Stimulated activated naive CD4-positive, alpha-beta T cell treated with Interleukin-2 at 50 U/mL for 16 hours (primary cell): ENCODE measurements around the gene ZNF428.
"Not testable (repeated sequence)": the region's sequence is repeated elsewhere in the genome, so short reads cannot be mapped to it uniquely, and the experiment has no call there.

Source experiments
- DNase-seq: peaks from one replicate; lab custom pipeline; 2025; lab: John Stamatoyannopoulos, UW

ZNF428 gene

DNA sequence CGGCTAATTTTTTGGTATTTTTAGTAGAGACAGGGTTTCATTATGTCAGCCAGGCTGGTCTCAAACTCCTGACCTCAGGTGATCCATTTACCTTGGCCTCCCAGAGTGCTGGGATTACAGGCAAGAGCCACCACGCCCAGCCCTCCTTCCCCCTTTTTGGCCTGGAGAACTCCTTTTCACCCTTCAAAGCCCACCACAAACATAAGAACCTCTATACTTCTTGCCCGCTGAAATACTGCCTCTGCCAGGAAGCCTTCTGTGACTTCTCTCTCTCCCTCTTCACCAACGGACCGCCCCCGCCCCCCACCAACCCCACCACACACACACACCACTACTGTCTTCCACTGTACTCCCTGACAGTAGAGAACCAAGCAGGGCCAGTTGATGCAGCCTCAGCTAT, 2.5 kb downstream of the ZNF428 start:
- no peak for DNase-seq

DNA sequence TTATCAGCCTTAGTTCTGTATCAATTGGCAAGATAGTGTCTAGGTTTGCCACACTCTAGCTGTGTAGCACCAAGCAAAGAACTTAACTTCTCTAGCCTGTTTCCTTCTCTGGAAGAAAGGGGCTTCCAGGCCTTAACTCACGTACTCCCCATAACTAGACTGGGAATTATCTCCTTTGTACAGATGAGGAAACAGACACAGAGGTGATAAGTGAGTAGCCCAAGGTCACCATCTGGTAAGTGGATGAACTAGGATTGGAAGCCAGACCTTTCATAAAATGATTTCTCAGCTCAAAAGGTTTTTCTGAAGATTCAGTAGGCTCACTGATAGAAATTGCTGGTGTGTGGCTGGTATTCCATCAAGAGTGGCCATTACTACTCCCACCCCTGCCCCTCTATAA, 3.1 kb downstream of the ZNF428 start:
- DNase-seq, result no peak

DNA sequence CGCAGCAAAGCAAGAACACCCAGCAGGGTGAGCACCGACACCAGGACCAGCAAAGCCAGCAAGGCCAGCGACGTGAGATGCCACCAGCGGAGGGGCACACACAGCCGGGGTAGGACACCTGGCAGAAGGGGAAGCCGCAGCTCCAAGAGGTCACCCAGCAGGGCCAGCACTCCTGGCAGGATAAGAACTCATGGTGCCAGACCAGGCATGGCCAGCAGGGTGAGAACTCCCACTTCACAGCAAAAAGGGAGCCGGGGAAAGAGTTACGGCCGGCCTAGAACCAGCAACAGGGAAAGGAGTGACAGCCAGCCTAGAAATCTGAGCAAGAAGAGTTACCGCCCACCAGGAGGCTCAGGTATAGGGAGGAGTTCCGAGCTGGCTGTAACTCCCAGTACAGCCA, 7.1 kb downstream of the ZNF428 start:
- no peak for DNase-seq

DNA sequence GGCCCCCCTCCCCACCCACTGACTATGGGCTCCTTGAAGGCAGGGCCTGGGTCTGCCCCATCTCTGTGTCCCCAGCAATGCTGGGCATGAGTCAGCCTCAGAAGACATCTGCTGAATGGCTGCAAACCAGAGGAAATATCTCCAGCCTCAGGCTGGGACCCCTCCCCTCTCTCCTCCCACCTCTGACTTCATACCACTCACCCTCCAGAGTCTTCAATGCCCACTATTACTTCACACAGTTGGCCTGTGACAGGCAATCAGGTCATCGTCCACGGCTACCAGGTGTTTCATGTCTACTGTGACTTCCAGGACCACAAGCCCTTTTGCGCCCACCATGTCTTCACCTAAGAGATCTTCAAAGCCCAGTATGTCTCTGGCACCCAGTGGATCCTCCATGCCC, 7.6 kb downstream of the ZNF428 start, which contains the start of gene SRRM5:
SRRM5 (plus strand) TSS at position 301 of the 400 bp plus-strand sequence; CDS start at position 335, 34 bp downstream.
- DNase-seq, result no peak

DNA sequence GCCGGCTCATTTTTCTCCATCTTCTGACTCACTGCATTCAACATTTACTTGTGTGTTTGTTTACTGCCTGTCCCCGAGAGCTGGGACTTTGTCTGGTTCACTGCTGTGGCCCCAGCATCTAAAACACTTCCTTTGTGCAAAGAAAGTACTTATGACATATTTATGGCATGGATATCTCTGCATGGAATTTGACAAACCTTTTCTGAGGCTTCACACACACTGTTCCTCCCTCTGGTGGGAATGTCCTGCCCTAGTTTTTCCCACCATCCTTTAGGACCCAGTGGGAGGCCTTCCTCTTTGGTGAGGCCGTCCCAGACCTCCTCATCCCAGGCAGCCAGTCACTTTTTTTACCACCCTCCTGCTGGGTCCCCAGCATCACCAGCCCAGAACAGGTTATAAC, 8.9 kb downstream of the ZNF428 start:
- DNase-seq, result no peak

DNA sequence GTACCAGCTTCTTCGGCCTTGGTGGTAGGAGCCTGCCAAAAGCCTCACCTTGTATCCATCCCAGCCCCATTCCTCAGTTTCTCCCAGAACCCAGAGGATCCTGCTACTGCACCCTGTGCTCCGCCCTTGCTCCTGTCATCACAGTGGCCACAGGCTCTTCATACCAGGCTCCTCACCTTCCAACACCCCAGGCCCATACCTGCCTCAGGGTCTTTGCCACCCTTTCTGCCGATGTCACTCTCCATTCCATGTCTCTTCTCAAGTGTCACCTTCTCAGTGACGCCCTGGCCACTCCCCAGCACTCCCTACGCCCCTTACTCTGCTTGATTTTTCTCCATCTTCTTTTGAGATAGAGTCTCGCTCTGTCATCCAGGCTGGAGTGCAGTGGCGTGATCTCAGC, 9.6 kb downstream of the ZNF428 start:
- no peak for DNase-seq

DNA sequence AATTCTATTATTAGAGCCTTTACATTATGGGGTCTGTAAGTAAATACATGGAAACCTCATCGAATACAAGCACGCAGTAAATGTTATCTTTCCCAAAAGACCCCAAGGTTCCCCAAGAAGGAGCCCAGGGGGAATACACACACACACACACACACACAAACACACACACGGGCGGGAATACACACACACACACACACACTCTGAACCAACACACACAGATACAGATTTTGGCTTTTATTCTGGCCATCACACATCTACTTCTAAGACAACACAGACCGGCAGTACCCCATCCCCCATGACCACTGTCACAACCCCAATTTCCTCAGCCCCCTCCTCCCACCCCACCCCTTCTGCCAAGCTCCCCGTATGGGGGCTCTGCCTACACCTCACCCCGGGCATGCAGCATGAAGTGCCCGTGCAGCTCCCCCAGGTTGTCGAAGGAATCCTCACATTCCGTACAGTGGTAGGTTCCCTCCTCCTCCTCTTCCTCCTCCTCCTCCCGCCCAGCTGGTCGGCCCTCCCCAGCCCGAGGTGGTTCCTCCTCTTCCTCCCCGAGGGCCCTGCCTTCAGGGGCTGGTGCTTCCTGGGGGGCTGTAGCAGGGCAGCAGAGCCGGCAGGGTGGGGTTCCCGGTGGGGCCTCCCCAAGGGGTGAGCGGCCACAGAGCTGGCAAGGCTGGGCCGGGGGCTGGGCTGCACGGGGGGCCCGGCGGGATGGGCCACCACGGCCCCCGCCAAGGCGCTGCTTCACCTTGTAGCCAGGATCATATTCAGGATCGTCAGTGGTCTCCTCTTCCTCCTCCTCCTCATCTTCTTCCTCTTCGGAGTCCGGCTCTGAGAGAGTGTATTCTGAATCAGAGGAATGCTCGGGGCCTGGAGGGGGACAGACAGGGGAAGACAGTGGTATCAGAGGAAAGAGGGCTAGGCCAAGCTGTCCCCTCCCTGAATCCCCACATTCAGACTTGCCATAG, 11.9 kb downstream of the ZNF428 start:
- no peak for DNase-seq

DNA sequence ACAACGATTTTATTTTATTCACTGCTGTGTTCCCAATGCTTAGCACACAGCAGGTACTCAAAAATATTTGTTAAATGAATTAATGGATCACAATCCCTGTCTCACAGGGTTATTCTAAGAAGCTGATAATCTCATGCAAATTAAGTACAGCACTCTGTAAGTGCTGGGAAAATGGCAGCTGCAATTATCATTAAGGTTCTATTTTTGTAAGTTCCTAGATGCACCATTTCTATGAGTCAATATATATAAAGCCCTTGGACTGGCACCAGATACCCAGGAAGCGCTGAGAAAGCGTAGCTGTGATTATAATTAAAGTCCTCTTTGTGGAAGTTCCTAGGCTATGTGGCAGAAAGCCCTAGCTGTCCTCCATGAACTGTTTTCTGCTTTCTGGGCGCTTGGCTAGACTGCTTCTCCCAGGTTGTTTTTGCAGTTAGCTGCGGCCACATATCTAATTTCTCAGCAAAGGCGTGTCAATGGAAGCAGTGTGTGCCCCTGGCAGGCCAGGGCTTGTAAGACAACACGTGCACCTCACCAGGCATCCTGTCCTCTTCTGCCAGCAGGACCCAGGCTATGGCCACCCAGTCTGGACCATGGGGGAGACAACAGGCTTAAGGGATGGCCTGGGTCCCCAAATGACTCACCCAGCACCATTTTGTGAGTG, 12.7 kb downstream of the ZNF428 start:
- DNase-seq, result no peak

DNA sequence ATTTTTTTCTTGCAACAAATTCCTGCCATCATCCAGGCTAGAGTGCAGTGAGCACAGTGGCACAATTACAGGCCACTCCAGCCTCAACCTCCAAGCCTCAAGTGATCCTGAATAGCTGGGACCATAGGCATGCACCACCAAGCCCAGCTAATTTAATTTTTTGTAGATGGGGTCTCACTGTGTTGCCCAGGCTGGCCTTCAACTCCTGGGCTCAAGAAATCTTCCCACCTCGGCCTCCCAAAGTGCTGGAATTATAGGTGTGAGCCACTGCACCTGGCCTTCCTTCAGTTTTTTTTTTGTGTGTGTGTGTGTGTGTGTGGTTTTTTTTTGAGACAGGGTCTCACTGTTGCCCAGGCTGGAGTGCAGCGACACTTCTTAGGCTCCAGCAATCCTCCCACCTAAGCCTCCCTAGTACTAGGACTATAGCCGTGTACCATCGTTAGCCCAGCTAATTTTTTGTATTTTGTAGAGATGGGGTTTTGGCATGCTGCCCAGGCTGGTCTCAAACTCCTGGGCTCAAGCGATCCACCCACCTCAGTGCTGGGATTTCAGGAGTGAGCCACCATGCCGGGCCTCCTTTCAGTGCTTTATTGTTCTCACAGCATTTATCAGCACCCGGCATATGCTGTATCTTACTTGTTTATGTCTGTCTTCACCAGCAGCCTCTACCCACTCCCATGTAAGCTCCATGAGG, 13.4 kb downstream of the ZNF428 start:
- DNase-seq, result no peak

DNA sequence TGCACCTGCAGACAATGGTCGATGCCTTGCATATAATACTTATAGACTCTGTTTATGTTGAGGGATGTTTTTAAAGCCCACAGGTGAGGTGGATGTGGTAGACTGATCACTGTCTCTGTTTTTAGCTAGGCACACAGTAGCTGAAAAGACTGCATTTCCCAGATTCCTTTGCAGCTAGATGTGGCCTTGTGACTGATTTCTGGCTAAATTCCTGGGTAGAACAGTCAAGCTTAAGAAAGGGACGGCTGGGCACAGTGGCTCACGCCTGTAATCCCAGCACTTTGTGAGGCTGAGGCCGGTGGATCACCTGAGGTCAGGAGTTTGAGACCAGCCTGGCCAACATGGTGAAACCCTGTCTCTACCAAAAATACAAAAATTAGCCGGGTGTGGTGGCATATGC, 19.1 kb downstream of the ZNF428 start:
- not testable (repeated sequence) for DNase-seq

DNA sequence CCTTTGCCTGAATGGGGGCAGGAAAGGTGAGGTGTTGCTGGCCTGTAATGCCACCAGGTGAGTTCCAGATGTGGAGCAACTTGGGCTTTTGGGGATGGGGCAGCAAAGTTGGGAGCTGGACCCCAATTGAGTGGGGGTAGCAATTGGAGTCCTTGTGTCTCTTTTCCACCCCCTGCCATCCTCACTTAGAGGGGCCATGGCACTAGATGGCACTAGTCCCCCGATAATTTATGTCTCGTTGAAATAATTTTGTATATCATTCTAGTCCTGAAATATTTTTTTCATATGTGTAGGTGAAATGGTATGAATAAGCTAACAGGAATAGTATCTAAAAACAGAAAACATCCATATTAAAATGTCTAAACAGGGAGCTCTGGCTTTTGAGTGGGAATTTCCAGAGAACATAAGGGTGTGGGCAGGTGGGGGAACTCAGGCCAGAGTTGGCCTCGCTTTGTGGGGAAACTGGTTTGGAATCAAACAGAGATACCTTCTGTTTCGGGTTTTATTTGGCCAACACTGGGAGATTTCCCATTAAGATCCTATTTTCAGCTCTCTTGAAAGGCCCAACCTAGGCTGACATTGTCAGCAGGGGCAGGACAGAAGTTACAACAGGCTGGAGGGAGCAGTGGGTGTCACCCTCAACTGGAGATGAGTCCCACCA, 19.7 kb downstream of the ZNF428 start:
- DNase-seq, result no peak

DNA sequence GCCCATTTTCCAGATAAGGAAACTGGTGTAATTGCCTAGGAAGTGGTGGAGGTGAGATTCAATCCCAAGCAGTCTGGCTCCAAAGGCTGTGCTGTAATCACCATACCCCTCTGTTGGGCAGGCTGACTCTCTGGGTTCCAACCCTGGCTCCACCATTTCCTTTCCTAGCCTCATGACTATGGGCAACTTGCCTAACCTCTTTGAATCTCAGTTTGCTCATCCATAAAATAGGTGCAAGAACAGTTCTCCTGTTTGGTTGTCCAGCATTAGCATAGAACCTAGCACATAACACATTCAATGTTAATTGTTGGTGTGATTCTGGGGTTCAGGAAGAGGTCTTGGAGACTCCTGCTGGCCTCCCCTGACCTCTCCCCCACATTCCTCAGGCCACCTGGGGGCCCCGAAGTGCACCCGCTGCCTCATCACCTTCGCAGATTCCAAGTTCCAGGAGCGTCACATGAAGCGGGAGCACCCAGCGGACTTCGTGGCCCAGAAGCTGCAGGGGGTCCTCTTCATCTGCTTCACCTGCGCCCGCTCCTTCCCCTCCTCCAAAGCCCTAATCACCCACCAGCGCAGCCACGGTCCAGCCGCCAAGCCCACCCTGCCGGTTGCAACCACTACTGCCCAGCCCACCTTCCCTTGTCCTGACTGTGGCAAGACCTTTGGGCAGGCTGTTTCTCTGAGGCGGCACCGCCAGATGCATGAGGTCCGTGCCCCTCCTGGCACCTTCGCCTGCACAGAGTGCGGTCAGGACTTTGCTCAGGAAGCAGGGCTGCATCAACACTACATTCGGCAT, 20.8 kb downstream of the ZNF428 start:
- DNase-seq, result no peak

DNA sequence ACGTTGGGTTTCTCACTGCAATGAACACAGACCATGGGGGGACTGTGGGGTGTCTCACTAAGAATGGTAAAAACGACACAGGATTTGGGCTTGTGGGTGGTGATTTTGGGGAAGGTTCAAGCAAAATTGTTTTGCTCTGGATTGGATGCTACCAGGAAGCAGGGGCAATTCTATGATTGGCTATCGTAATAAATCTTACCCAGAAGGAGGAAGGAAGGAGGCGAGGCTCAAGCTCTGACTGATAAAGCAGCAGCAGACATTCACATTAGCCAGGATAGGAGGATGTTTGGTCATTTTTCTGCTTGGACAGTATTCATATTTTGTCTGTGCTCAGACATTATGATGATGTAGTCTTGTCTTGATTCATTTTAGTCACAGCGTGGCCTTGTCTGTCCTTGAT, 21.6 kb downstream of the ZNF428 start:
- no peak for DNase-seq

DNA sequence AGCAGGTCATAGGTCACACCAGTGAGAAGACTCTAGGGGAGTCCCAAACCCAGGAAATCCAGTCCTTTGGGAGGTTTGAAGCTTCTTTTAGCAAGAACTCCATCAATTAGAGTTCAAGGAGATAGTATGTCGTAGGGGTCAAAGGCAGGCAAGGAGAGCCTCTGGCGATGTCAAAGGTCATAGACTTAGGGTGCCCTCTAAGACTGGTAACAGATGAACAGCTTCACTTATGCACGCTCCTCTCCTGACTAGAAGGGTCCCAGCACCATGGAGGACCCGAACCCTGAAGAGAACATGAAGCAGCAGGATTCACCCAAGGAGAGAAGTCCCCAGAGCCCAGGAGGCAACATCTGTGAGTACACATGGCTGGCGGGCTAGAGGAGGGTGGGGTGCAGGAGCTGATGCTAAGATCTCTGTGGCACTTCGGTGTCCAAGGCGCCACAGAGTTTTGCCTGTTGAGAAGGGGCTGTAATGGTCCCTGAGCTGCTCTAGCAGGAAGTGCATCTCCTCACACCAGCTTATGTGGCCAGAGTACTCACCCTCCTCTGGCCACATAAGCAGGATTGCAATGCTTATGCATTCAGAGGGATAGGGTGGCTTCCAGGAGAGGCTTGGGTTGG, 22.5 kb downstream of the ZNF428 start:
- DNase-seq, result no peak

DNA sequence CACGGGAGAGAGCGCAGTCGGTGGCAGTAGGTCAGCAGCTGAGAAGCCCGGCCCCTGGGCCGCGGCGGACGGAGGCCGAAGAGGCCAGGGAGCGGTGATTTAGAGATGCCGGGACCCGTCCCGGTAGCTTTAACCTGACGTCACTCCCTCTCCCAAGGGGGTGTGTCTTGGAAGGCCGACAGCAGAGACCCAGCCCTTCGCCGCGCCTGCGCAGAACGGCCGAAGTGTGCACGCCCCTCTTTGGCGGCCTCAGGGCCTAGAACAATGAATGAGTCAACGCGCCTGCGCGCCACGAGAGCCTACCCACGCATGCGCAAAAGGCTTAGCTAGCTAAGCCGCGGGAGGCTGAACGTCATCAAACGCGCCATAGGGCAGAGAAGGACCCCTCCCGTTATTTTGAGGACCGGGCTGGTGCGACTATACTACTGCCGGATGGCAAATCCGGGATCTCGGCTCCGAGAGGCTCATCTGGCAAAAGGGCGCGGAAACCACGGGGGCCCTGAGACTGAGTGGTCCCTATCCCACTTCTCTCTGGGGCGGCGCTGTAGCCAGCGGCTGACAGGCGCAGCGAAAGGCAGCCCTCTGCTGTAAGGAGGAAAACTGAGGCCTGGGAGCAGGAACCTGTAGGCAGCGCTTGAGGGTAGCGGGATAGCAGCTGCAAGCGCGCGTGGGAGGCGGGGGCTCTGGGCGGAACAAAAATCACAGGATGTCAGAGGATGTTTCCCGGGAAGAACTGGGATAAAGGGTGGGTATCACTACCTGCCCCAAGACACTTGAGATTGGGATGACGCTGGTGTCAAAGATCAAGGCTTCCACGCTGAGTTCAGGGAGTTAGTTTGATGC, 23.2 kb downstream of the ZNF428 start, which contains the start of the genes IRGQ and ZNF576:
IRGQ (minus strand) TSS at position 136 of the 843 bp plus-strand sequence. CDS start 796 bp downstream, outside the sequence.
ZNF576 (plus strand) TSS at position 597 of the 843 bp plus-strand sequence. CDS start 514 bp downstream, outside the sequence.
- DNase-seq, result peak; percentile 99

DNA sequence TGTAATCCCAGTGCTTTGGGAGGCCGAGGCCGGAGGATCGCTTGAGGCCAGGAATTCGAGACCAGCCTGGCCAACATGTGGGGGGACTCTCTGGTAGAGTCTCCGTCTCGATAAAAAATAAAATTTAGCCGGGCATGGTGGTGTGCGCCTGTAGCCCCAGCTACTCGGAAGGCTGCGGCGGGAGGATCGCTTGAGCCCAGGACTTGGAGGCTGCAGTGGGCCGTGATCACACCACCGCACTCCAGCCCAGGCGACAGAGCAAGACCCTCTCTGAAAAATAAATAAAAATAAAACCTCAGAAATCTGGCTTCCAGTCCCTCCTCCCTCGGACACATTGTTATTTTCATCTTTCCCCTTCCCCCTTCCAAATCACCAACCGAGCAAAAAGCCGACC, 23.8 kb downstream of the ZNF428 start:
- peak; percentile 23 for DNase-seq

DNA sequence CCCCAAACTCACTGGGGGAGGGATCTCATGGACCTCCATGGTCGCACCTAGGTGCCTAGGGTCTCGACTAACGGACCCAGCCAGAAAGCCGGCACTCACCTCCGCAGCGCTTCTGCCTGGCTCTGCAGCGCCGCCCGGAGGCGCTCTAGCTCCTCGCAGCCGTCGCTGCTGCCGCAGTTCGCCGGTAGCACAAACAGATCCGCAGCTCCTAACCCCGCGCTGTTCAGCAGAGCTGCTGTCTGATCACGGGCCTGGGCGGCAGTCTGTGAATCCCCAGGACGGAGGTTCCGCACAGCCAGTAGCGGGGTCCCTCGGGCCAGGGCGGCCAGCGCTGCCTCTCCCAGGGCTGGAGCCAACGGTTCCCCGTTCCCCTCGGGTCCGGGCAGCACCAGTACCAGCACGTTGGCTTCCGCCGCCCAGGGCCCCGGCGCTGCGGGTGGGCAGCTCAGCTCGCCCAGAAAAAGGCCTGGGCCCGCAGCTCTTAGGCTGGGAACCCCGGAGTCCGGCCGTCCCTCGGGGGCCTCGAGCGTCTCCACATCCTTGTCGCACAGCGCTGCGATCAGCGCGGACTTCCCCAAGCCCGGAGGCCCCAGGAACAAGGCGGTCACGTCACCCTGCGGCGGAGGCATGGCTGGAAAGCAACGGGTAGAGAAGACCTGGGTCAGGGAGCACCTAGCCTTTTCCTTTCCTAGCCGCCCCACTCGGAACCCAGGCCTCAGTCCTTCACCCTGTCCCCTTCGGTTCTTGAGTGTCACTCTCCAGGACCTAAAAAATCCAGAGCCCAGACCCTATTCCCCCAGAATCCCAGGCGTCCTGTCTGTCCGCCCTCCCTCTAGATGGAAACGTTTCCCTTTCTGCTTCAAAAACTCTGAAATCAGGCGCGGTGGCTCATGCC, 24.5 kb downstream of the ZNF428 start:
- DNase-seq, result peak; percentile 62

DNA sequence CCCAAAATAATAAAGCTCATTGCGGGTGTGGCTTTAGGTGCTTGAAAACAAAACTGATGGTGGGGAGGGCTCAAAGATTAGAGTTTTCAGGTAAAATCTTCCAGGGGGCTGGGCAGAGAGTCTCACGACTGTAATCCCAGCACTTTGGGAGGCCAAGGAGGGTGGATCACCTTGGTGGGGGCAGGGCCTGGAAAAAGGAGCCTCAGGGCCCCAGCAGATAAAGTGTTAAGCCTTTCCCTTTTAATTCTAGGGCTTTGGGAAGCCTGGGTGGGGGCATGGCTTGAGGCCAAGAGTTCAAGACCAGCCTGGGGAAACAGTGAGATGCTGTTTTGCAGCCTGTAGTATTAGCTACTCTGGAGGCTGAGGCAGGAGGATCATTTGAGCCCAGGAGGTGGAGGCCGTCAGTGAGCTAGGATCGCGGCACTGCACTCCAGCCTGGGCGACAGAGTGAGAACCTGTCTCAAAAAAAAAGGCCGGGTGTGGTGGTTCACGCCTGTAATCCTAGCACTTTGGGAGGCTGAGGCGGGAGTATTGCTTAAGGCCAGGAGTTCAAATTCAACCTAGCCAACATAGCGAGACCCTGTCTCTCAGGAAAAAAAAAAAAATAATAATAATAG, 25.2 kb downstream of the ZNF428 start:
- DNase-seq, result no peak
